NCI-H2107 treated with DMSO at 0.1 percent for 48 hours (cell line): Measurements from ENCODE around the gene PHACTR1.
"Not testable (repeated sequence)": the region's sequence is repeated elsewhere in the genome, so short reads cannot be mapped to it uniquely, and the experiment has no call there.

Experiments
- DNase-seq: peaks from one replicate; lab custom pipeline; 2025; ENCODE audit not compliant: unreplicated experiment; lab: John Stamatoyannopoulos, UW

The PHACTR1 gene

DNA sequence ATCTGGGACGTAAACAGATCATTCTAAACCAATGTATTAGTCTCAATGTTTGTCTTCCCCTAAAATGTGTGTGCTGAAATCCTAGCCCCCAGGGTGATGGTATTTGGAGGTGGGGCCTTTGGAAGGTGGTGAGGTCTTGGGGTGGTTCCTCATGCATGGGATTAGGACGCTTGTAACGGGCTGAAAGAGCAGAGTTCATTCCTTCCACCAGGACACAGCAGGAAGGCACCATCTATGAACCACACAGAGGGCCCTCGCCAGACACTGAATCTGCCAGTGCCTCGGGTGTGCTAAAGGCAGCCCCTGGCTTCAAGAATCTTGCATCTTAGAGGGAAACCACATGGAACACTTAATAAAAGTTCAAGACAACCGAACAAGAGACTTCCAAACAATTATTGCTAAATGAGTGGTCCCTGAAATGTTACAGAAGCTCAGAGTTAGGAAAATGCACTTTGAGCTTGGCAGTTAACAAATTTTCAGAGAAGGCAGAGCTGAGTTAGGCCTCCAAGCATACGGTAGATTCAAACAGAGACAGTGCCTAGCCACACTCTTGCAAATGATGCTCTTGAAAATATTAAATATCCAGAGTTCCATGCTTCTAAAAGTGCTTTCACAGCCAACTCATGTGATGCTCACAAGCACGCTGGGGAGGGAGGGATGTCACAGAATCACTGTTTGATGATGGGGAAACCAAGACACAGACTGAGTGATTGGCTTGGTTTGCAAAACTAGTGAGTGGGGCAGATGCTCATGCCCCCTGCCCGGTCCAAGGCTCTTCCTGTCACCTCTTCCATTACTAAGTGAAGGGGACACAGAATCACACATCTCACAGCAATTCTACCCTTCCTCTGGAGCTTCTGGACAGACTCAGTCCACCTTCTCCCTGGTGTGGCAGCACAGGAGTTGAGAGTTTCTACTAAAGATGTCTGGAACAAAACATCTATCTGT lies 584.4 kb downstream of the PHACTR1 start:
- DNase-seq = no peak

DNA sequence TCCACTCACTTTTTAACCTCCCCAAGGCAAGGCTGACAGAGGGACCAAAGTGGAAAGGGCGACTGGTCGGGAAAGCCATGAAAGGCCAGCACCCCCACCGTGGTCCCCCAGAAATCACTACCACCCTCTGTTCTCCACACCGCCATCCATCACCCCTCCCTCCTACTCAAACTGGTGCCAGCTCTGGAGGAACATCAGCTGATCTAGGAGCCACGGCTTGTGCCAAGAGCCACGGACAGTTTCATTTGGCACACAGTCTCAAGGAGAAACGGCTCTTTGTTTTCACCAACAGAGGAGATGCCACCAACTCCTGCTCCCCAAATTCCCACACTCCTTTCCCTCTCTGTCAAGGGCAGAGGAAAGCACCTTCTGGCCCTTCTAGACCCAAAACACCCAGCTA lies 585.7 kb downstream of the PHACTR1 start:
- no peak for DNase-seq

DNA sequence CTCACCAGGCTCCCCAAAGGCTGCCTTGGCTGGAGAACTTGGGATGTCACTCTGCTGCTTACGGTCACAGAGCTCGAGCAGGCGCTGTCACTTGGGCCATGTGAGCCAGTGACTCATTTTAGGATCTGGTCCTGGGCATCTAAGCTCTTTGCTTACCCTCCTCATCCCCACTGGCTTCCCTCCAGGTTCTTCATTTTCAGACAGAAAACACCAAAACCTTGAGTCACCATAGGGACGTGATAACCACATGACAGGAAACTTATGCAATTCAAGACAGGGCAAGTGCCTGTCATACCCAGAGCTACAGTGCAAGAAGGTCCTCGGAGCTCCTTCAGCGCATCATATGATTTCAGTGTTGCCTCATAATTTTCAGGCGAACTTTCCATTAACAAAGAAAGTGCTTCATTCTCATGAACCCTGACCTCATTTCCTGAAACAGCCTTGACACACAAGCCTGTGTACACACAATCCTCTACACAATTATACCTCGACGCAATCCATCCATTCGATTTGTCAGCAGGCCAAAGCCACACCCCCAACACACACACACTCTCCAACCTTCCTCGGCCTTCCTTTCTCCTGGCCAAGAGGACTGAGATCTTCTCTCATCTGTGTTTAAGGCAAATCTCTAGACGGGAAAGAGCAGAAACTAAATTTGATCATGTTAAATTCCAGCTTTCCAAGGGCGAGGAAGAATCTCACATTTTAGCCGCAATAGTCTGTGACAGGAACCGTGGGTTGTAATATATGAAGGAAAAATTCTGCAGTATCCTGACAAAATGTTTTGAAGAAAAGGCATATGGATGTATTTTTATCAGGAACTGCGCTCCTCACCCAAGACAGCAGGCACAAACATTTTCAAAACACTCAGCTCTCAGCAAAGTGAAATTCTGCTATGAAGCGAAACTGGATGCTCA lies 586.4 kb downstream of the PHACTR1 start:
- no peak for DNase-seq

DNA sequence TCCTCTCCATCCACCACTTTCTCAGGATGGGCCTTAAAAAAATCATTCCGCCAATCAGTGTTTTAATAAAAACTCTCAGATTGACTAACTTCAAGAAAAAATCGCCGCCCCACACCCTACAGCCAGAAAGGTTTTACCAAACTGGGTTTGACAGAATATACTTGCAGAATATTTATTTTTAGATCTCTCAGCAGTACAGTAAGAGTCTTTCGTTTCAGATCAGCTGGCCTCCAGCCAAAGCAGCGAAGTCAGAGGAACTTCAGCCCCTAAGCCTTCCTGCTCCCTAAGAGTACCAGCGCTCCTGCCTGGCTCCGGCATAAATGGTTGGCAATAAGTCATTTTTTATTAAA lies 587.1 kb downstream of the PHACTR1 start:
- no peak for DNase-seq

DNA sequence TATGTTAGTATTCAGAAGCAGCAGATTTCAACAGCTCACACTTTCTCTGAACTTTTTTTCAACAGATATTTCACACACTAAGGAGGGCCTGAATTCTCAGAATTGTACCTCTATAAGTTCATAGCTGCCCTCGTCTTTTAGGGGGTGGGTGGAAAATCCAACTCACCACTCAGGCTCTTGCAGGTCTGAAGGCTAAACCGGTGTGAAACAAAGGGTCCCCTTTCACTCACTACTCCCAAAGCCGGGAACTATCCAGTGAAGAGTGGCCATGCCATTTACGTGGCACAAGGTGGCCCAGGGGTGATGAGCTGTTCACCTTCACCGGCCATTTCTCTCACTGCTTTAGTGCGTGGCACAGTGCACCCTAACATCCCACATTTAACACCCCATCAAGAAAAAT lies 587.5 kb downstream of the PHACTR1 start:
- DNase-seq = no peak

DNA sequence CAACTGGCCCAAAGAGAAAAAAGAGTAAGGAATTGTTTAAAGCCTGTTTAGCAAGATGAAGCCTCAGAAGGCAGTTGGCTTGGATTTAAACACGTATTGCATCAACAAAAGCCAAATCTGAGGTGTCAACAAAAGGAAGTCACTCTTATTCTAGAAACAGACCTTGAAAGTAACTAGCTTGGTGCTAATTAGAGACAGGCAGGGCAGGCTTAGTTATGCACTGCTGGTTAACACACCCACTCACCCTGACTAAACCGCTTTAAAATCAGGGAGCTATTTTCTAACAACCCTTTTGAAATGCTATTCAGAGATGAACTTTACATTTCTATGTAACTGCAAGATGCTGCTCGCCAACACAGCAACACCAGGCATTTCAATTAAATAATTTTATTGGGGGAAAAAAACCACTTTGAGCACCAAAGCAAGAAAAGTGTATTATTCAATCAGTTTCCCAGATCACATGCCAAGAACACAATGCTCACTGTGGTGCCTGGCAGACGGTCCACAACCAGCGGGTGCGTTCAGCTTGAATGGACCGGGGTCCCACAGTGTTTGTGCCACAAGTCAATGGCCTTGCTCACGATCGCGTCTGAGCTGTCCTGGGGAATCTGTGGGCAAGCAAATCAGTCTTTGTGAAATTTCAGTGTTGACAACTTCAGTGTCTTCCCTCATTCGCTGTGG lies 588.2 kb downstream of the PHACTR1 start:
- DNase-seq = no peak

DNA sequence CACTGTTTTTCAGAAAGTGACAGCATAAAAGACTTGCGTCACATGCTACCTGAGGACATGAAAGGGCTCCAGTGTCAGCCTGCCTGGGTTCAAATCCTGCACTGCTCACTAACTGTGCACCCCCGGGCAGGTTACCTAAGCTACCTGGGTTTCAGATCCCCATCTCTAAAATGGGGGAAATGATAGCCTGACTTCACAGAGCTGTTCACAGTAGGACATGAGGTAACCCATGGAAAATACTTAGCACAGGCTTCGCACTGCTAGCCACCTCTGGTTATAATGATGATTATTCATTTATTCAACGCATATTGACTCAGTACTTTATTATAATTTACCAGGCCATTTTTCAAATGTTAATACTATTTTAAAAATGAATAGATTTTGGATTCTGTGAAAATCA lies 588.7 kb downstream of the PHACTR1 start:
- no peak for DNase-seq

DNA sequence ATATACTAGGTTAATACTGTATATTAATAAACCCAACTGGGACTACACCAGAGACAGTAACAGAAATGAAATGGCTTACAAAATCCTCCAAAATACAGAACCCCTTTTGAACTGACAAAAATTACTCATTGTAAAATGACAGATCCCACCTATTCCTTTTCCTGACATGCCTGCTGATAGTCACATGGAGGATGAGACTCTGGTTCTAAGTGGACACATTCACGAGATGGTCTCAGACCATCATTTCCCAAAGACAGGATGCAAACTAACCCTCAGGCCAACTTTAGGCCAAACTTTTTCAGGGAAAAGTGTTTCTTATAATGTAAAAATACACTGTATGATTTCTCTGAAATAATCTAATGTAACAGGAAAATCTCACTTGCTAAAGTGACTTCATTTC lies 589.2 kb downstream of the PHACTR1 start:
- DNase-seq = no peak

DNA sequence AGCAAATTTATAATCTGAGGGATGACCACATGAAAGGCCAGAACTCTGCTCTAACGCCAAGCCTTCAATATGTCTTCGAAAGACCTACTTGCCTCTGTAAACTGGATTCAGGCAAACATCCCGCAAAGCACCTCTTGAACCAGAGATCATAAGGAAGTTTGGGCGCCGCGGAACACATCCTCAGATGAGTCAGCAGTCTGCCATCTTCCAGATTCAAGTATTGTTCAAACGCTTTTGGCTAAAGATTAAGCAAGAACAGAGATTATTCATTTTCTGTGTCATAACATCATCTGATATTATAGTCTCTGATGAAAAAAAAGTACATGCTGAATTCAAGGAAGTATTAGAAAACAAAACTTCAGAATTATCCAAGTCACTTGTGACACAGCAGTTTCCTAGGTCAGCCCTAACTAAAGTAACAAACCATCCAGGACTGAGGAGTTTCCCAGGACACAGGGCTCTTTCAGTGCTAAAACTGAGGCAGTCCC lies 591.0 kb downstream of the PHACTR1 start:
- no peak for DNase-seq

DNA sequence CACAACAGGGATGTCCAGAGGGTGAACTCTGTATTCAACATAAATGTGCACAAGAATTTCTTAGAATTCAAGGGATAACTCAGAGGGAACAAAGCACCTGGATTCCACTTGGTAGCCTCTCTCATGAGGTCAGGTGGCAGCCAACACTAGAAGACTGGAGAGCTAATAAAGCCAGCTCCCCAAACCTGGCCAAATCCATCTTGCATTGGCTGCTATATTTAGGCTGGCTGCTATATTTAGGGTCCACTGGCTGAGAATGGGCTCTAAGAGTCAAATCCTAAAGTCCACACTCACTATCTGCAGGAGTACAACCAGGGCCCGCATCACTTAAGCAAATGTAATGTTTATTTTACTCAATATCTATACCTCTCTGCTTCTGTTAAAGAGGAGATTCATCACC lies 591.8 kb downstream of the PHACTR1 start:
- DNase-seq = no peak

DNA sequence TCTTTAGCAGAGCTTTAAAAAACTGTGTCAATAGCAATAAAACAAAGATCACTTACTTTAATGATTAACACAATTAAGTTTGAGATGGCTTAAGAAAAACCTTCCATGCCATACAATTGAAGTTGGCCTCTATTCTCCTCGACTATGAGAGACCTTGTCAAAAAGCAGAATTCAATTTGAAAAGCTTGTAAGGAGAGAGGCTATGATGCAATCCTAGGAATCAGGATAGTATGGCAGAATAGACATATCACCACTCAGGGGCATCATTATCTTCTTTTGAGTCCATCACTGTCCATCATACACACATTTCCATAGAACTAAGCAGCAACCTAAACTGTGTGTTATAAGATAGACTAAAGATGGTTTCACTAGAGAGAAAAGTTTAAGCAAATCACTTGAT lies 594.6 kb downstream of the PHACTR1 start:
- DNase-seq = no peak

DNA sequence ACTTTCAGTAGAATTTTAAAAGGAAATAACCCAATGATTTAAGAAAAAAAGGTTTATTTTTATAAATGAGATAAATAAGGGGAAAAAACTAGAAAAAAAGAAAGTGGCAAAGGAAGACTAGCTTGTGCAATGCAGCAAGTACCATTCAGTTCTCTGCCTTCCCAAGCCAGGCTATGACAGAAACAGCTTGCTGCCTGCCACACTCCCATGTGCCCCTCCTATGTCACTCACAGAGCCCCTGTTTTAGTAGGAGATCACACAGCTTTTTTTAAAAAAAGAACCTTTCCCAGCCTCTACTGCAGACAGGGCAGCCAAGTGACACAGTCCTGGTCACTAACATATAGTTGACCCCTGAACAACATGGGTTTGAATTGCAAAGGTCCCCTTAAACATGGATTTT lies 598.2 kb downstream of the PHACTR1 start:
- no peak for DNase-seq

DNA sequence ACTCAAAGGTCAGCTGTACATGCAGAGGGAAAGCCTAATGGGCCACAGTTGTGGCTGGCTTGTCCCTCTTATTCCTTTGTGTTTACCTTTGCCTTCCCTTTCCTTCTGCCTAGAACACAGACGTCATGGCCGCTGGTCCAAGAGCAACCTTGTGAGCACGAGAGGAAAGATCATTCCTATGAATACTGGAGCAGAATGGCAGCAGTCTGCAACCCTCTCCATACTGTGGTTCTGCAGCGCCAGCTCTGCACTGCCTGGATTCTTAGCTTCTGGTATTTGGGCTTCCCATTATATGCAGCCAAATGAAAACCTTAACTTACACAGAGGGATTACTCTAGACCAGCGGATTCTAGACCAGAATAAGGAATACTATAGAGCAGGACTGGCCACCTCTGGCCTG lies 599.3 kb downstream of the PHACTR1 start:
- no peak for DNase-seq

DNA sequence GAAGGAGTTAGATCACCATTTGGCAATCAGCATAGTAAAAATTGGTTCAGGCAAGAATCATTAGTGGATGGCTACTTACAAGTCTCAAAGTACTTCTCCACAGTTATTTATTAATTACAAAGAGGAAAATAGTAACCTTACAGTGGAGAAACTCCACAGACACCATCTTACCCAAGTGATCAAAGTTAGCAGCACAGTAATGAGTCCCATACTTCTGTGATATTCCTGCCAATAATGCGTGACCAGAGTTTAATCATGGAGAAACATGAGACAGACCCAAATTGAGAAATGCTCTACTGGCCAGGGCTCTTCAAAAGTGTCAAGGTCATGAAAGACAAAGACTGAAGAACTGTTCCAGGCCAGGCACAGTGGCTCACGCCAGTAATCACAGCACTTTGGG lies 602.3 kb downstream of the PHACTR1 start:
- no peak for DNase-seq

DNA sequence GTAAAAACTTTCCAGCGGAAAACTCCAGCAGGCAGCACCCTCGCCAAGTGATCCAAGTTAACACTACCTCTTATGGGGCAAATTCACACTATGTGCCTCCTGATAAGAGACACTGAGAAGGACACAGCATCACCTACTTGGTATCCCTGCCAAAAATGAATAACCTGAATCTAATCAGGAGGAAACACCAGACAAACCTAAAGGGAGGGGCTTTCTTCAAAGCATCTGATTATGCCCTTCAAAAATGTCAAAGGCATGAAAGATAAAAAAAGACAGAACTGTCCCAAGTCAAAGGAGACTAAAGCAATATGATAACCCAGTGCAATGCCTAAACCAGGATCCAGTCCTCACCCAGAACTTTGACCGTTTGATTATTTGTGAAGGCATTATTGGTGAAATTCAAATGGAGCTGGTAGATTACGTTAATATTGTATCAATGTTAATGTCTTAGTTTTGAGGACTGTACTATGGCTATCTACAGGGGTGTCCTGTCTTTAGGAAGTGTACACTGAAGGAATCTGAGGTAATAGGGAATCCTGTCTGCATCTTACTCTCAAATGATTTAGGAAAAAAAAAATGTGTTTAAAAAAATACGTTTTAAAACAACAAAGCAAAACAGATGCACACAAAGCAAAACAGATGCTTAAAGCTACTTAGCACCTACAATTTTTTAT lies 603.5 kb downstream of the PHACTR1 start:
- DNase-seq = no peak

DNA sequence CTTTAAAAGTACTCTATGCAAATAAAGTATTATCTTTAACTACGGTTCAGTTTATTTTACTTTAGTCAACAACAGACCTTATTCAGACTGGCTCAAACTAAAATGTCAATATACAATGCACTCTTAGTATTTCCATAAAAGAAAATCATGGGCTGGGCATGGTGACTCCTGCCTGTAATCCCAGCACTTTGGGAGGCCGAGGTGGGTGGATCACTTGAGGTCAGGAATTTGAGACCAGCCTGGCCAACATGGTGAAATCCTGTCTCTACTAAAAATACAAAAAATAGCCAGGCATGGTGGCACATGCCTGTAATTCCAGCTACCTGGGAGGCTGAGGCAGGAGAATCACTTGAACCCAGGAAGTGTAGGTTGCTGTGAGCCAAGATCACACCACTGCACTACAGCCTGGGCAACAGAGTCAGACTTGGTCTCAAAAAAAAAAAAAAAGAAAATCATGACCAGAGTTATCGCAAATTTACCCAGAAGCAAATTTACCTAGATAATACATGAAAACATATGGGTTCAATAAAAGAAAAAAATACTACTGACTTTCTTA lies 609.5 kb downstream of the PHACTR1 start:
- DNase-seq = not testable (repeated sequence)

DNA sequence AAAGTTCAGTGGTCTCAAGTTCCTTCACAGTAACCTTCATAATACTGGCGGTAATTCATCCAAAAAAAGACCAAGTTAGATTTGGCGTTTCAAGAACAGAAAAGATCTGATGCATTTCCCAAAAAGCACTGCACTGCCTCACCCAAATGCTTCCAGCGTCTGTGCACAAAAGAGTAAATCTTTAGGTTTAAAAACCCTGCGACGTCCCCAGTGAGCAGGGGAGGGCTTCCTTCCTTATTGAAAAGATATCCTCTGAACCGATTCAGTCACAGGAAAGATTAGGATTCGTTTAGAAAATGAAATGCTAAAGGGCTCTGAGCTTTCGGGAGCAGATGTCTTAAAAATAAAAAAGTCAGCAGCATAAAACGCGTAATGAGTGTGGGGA lies 611.1 kb downstream of the PHACTR1 start:
- no peak for DNase-seq

DNA sequence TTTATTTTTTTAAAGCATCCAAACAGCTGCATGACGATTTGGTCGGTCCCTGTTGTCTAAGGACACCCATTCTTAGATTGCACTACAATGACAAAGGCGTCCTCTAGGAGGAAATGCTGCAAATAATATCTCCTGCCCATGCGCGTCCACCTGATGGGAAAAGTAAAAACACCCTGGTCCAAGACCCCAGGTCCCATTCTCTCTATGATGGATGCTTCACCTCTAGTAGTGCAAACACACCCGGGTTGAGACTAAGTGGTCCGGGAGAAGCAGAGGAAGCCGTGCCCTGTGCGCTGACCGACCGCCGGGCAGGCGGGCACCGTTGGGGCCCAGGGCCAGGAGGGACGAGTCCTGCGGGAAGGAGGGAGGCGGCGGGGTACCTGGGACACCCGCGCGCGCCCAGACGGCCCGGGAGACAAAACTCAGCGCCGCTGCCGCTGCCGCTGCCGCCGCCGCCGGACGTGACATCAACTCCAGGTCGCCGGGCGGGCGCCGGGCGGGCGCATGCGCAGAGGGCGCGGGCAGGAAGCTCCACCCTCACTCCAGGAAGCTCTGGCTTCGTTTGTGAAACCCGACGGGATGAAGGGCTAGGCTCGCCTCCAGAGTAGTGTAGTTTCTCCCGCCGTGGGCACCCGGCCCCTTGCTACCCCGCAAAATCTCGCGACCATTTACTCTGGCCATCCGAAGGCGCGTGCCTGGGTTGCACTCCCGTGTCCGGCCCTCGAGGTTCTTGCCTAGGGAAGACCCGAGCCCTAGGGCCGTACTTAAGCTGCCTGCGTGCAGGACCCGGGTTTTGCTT lies 611.7 kb downstream of the PHACTR1 start, which contains the start of gene TBC1D7:
Gene TBC1D7, minus strand, starts transcription at position 462 of the 799 bp plus-strand sequence. CDS start 1,639 bp downstream, outside the sequence.
- peak; percentile 58 for DNase-seq

DNA sequence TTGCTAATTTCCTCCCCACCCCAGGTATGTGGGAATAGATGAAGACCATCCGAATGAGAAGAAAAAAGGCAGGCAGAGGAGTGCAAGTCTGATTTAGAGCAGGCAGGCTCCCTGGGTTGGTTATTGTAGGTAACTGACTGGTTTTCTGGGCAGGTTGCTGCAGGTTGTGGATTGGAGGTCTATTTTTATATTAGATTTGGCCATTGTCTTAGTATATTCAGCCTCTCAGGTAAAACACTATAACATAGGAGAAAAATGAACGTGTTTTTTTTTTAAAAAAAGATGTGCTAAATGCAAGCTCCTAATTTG lies 612.3 kb downstream of the PHACTR1 start:
- no peak for DNase-seq
